Osteoblast (primary cell): ENCODE results near the gene MTHFD1L. TPM values are rescaled to one million over a fixed set of nuclear protein-coding genes. Genes with fewer than 3 reads are reported as not detected.

Experiments used
- DNase-seq: peaks from one replicate; pipeline ENCODE4 v3.0.0; 2011; ENCODE audit warnings: low spot score, mixed read lengths; ENCODE audit not compliant: insufficient read length; ENCODE audit errors: missing footprints
- H2AFZ ChIP-seq: 2 replicates; pipeline ENCODE4 v1.6.0; 2011; ENCODE audit warnings: mild to moderate bottlenecking, low read length
- H3K27ac ChIP-seq: 2 replicates; pipeline ENCODE4 v1.5.1; 2011; ENCODE audit warnings: mild to moderate bottlenecking, low read depth, low read length, moderate library complexity
- H3K27me3 ChIP-seq: 2 replicates; pipeline ENCODE4 v1.6.0; 2012; ENCODE audit warnings: mild to moderate bottlenecking, control low read depth, inconsistent platforms, low read length, moderate library complexity; ENCODE audit not compliant: insufficient read depth
- H3K36me3 ChIP-seq: 2 replicates; pipeline ENCODE4 v1.5.1; 2011; ENCODE audit warnings: mild to moderate bottlenecking, low read length, control low read depth, moderate library complexity; ENCODE audit not compliant: insufficient read depth
- H3K4me1 ChIP-seq: 2 replicates; pipeline ENCODE4 v1.5.1; 2011; ENCODE audit warnings: mild to moderate bottlenecking, low read length, control low read depth, moderate library complexity; ENCODE audit not compliant: insufficient read depth
- H3K4me2 ChIP-seq: 2 replicates; pipeline ENCODE4 v1.6.0; 2011; ENCODE audit warnings: mild to moderate bottlenecking, low read length; ENCODE audit not compliant: insufficient read depth
- H3K4me3 ChIP-seq: fragments of 200-600 bp; sonication (generic); 3 replicates; pipeline ENCODE4 v1.5.1; 2012; ENCODE audit warnings: mild to moderate bottlenecking, low read length, inconsistent platforms; ENCODE audit not compliant: insufficient read depth
- H3K79me2 ChIP-seq: 2 replicates; pipeline ENCODE4 v1.6.0; 2012; ENCODE audit warnings: mild to moderate bottlenecking, low read length, control low read depth, inconsistent platforms; ENCODE audit not compliant: insufficient read depth
- H3K9me3 ChIP-seq: 2 replicates; pipeline ENCODE4 v1.5.1; 2011; ENCODE audit warnings: low read depth, low read length, control low read depth
- H4K20me1 ChIP-seq: 2 replicates; pipeline ENCODE4 v1.6.0; 2012; ENCODE audit warnings: mild to moderate bottlenecking, low read length, control low read depth; ENCODE audit not compliant: insufficient read depth
- CTCF ChIP-seq: IDR thresholded peaks from 2 replicates; pipeline ENCODE4 v1.5.1; 2011; ENCODE audit warnings: mild to moderate bottlenecking, low read depth, low read length, moderate library complexity; ENCODE audit errors: extremely low read depth
- total RNA-seq: library from RNA; depleted of rRNA; stranded (reverse); fragments of >200 nt; gene quantifications from 2 replicates; pipeline ENCODE4 v1.2.3, GENCODE V29; 2012

Gene MTHFD1L
- total RNA-seq, 1 donor = 56.8 TPM

DNA sequence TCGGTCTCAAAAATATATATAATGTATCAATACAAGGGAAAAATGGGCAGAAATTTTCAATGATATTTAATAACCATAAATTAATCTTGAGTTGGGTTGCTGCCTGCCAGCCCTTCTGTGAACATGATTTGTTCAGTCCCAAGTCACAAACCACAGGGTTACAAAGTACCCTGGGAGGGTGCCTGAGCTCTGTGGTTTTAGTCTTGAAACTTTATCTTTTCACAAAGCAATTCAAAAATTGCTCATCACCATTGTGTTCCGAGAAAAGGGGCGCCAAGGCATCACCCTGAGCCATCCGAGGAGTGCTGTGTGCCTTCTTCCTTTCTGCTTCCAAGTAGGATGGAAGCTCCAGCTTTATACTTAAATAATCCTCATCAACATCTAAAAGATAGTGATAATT lies 232.7 kb downstream of the MTHFD1L start:
- no peak for DNase-seq
- Histone ChIP-seq H3K27ac (peak overlapping the region; percentile 33), H3K79me2 (no peaks in the 10 kb centered on the region), H4K20me1 (peaks cover 2% of the 10 kb centered on the region), H3K4me2 (no peak overlapping the region), H3K9me3 (no peaks in the 10 kb centered on the region), H2AFZ (no peak overlapping the region), H3K27me3 (no peaks in the 10 kb centered on the region), H3K36me3 (peaks cover 19% of the 10 kb centered on the region), H3K4me1 (peaks cover 17% of the 10 kb centered on the region), H3K4me3 (no peak overlapping the region)
- no peak for TF ChIP-seq CTCF

- no peaks in the 10 kb centered on the region for H3K27me3 ChIP-seq
- H3K36me3 ChIP-seq = peaks cover 16% of the 10 kb centered on the region
- no peaks in the 10 kb centered on the region for H3K9me3 ChIP-seq
- H4K20me1 ChIP-seq = peaks cover 2% of the 10 kb centered on the region
- no peak for TF ChIP-seq CTCF
- H2AFZ ChIP-seq = no peak overlapping the region
- no peak overlapping the region for H3K27ac ChIP-seq
- peaks cover 17% of the 10 kb centered on the region for H3K4me1 ChIP-seq
- no peak overlapping the region for H3K4me3 ChIP-seq
- H3K79me2 ChIP-seq = no peaks in the 10 kb centered on the region
- H3K4me2 ChIP-seq = no peak overlapping the region
- DNase-seq = no peak
Observed at GRCh38 chr6:151100326-151100725, 234.8 kb downstream of the MTHFD1L start.

DNA sequence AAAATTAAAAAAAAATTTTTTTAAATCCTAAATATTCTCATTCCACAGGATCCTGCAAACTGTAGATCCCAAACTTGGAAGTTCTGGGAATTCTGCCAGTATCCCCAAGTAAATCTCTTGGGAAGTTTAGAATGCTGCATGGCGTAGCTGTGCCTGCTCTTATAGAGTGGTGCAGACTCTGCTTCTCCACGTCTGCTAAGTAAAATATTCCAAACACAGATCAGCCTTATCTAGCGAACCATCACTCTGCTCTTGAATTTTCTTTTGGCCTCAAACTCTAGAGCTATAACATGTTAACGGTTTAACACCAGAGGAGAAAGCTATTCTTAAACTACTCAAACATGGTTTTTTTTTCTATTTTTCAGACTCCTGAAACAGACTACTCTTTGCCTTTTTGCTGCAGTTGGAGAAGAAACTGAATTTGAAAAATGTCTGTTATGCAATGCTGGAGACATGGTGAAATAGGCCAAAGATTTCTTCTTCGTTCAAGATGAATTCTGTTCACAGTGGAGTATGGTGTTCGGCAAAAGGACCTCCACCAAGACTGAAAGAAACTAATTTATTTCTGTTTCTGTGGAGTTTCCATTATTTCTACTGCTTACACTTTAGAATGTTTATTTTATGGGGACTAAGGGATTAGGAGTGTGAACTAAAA lies 235.8 kb downstream of the MTHFD1L start:
- Histone ChIP-seq H3K36me3 (peaks cover 16% of the 10 kb centered on the region), H3K4me2 (no peak overlapping the region), H4K20me1 (peaks cover 2% of the 10 kb centered on the region), H3K4me3 (no peak overlapping the region), H3K27me3 (no peaks in the 10 kb centered on the region), H2AFZ (no peak overlapping the region), H3K9me3 (no peaks in the 10 kb centered on the region), H3K79me2 (no peaks in the 10 kb centered on the region), H3K4me1 (peaks cover 15% of the 10 kb centered on the region), H3K27ac (no peak overlapping the region)
- no peak for DNase-seq
- no peak for TF ChIP-seq CTCF

DNA sequence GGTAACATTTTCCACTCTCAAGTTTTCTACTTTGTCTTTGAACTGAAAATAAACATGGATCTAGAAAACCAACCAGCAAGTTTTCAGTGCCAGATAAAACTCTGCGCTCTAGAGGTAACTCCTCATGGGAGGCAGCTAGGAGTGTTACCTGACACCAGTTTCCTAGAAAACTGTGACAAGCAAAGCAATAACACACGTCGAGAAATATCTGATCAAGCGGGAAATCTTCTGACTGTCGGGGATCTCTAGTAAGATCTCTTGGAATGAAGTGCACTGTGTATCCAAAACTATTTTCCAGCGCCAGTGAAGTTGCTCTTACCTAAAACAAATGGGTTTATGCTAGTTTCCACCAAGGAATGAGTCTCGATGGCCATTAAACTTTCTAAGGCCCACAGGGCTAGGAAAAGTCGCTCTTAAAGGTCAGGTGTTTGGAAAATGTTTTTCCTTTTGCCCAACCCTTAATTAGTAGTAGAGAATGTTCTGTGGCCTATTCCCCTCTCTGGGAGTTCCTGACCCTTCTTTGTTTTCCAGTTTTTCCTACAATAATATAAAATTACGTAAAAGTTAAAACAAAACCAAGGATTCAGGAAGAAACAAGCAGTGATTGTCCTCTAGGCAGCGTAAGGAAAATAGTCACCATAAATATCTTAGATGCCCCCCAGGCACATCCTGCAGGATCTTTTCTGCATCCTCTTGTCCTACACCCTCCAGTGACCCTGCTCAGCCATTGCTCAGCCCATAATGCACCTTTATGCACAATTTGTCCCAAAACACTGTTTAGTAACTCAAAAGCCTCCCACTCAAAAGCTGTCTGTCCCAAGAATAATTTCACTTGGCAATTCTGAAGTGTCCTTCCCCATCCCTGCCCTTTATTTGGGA lies 236.6 kb downstream of the MTHFD1L start:
- no peak overlapping the region for H3K27ac ChIP-seq
- H3K9me3 ChIP-seq = no peaks in the 10 kb centered on the region
- peaks cover 16% of the 10 kb centered on the region for H3K36me3 ChIP-seq
- no peak overlapping the region for H2AFZ ChIP-seq
- no peak overlapping the region for H3K4me2 ChIP-seq
- TF ChIP-seq CTCF = no peak
- no peaks in the 10 kb centered on the region for H3K79me2 ChIP-seq
- no peak for DNase-seq
- peaks cover 9% of the 10 kb centered on the region for H3K4me1 ChIP-seq
- no peak overlapping the region for H3K4me3 ChIP-seq
- peaks cover 2% of the 10 kb centered on the region for H4K20me1 ChIP-seq
- no peaks in the 10 kb centered on the region for H3K27me3 ChIP-seq
